HEK293 (cell line): ENCODE results near the gene AGTPBP1.

ENCODE experiments used
- CTCF ChIA-PET: fragments of 350-600 bp; formaldehyde crosslinking; extraction: SDS; loops from one replicate; lab custom pipeline; 2021; ENCODE audit warnings: antibody characterized with exemption; lab: Yijun Ruan, JAX
- POLR2A ChIA-PET: fragments of 300-600 bp; formaldehyde crosslinking; extraction: SDS; loops from one replicate; lab custom pipeline; 2020; ENCODE audit warnings: antibody characterized with exemption, inconsistent platforms; lab: Yijun Ruan, JAX
- H3K27ac ChIP-seq: fragments of 200-500 bp; sonication (Bioruptor generic); 2 replicates; pipeline ENCODE4 v1.5.1; 2014; ENCODE audit warnings: low read depth, low read length, control low read depth, inconsistent platforms; ENCODE audit errors: extremely low read depth
- H3K36me3 ChIP-seq, 2 experiments: fragments of 200-500 bp in 1 of 2; sonication (Bioruptor generic) in 1 of 2; 1 replicate in 1 of 2; 2 replicates in 1 of 2; pipeline ENCODE4 v1.5.1; 2014 to 2017; ENCODE audit warnings: inconsistent platforms in 2 of 2, low read length in 2 of 2; ENCODE audit not compliant: control insufficient read depth in 2 of 2, insufficient read depth in 1 of 2
- H3K4me1 ChIP-seq: fragments of 200-500 bp; sonication (Bioruptor generic); 2 replicates; pipeline ENCODE4 v1.5.1; 2014; ENCODE audit warnings: mild to moderate bottlenecking, low read length, inconsistent platforms; ENCODE audit not compliant: control insufficient read depth, insufficient read depth
- H3K4me3 ChIP-seq: 2 replicates; pipeline ENCODE4 v1.5.1; 2011; ENCODE audit warnings: low read depth, mild to moderate bottlenecking, control low read depth, low read length, moderate library complexity
- H3K9me3 ChIP-seq: fragments of 200-500 bp; sonication (Bioruptor generic); 2 replicates; pipeline ENCODE4 v1.5.1; 2014; ENCODE audit warnings: low read depth, low read length, inconsistent platforms; ENCODE audit not compliant: control insufficient read depth, insufficient read depth
- KLF9 ChIP-seq: fragments of 450-650 bp; formaldehyde crosslinking; IDR thresholded peaks from 2 replicates; pipeline ENCODE4 v1.5.1; 2016; ENCODE audit warnings: missing biosample characterization, missing genetic modification characterization, low read depth
- MZF1 ChIP-seq: fragments of 450-650 bp; formaldehyde crosslinking; IDR thresholded peaks from 2 replicates; pipeline ENCODE4 v1.5.1; 2017; ENCODE audit warnings: missing biosample characterization, missing genetic modification characterization, borderline replicate concordance
- TSHZ1 ChIP-seq: fragments of 450-650 bp; formaldehyde crosslinking; IDR thresholded peaks from 2 replicates; pipeline ENCODE4 v1.5.1; 2016; ENCODE audit warnings: missing biosample characterization, missing genetic modification characterization, borderline replicate concordance
- YY1 ChIP-seq: fragments of 450-650 bp; formaldehyde crosslinking; IDR thresholded peaks from 2 replicates; pipeline ENCODE4 v1.5.1; 2018; ENCODE audit warnings: missing biosample characterization, missing genetic modification characterization
- YY2 ChIP-seq: fragments of 450-650 bp; formaldehyde crosslinking; IDR thresholded peaks from 2 replicates; pipeline ENCODE4 v1.5.1; 2016; ENCODE audit warnings: missing biosample characterization, missing genetic modification characterization
- ZBTB1 ChIP-seq: fragments of 450-650 bp; formaldehyde crosslinking; IDR thresholded peaks from 2 replicates; pipeline ENCODE4 v1.5.1; 2016; ENCODE audit warnings: missing biosample characterization, missing genetic modification characterization
- ZBTB48 ChIP-seq: fragments of 450-650 bp; formaldehyde crosslinking; IDR thresholded peaks from 2 replicates; pipeline ENCODE4 v1.5.1; 2016; ENCODE audit warnings: missing biosample characterization, missing genetic modification characterization
- ZBTB8A ChIP-seq: fragments of 450-650 bp; formaldehyde crosslinking; IDR thresholded peaks from 2 replicates; pipeline ENCODE4 v1.5.1; 2016; ENCODE audit warnings: missing biosample characterization, missing genetic modification characterization
- ZFHX2 ChIP-seq: fragments of 450-650 bp; formaldehyde crosslinking; conservative IDR thresholded peaks from 2 replicates; pipeline ENCODE4 v1.5.1; 2016; ENCODE audit warnings: missing biosample characterization, missing genetic modification characterization
- ZFP41 ChIP-seq: fragments of 450-650 bp; formaldehyde crosslinking; IDR thresholded peaks from 2 replicates; pipeline ENCODE4 v1.5.1; 2016; ENCODE audit warnings: missing biosample characterization, missing genetic modification characterization, borderline replicate concordance
- ZFP69B ChIP-seq: fragments of 450-650 bp; formaldehyde crosslinking; IDR thresholded peaks from 2 replicates; pipeline ENCODE4 v1.5.1; 2016; ENCODE audit warnings: missing biosample characterization, missing genetic modification characterization
- ZNF138 ChIP-seq: fragments of 450-650 bp; formaldehyde crosslinking; IDR thresholded peaks from 2 replicates; pipeline ENCODE4 v1.5.1; 2016; ENCODE audit warnings: missing biosample characterization, missing genetic modification characterization, borderline replicate concordance
- ZNF157 ChIP-seq: fragments of 450-650 bp; formaldehyde crosslinking; IDR thresholded peaks from 2 replicates; pipeline ENCODE4 v1.5.1; 2016; ENCODE audit warnings: missing biosample characterization, missing genetic modification characterization
- ZNF211 ChIP-seq: fragments of 450-650 bp; formaldehyde crosslinking; IDR thresholded peaks from 2 replicates; pipeline ENCODE4 v1.5.1; 2016; ENCODE audit warnings: low read depth, missing biosample characterization, missing genetic modification characterization
- ZNF221 ChIP-seq: fragments of 450-650 bp; formaldehyde crosslinking; IDR thresholded peaks from 2 replicates; pipeline ENCODE4 v1.5.1; 2017; ENCODE audit warnings: missing biosample characterization, missing genetic modification characterization, borderline replicate concordance
- ZNF239 ChIP-seq: fragments of 450-650 bp; formaldehyde crosslinking; IDR thresholded peaks from 2 replicates; pipeline ENCODE4 v1.5.1; 2016; ENCODE audit warnings: missing biosample characterization, missing genetic modification characterization
- ZNF24 ChIP-seq: fragments of 450-650 bp; formaldehyde crosslinking; IDR thresholded peaks from 2 replicates; pipeline ENCODE4 v1.5.1; 2016; ENCODE audit warnings: missing biosample characterization, missing genetic modification characterization
- ZNF37A ChIP-seq: fragments of 450-650 bp; IDR thresholded peaks from 2 replicates; pipeline ENCODE4 v1.5.1; 2018; ENCODE audit warnings: missing biosample characterization, missing genetic modification characterization
- ZNF416 ChIP-seq: fragments of 450-650 bp; formaldehyde crosslinking; IDR thresholded peaks from 2 replicates; pipeline ENCODE4 v1.5.1; 2016; ENCODE audit warnings: missing biosample characterization, missing genetic modification characterization
- ZNF549 ChIP-seq: fragments of 450-650 bp; IDR thresholded peaks from 2 replicates; pipeline ENCODE4 v1.5.1; 2018; ENCODE audit warnings: missing biosample characterization, missing genetic modification characterization, mild to moderate bottlenecking, inconsistent platforms, moderate library complexity
- ZNF600 ChIP-seq: fragments of 450-650 bp; formaldehyde crosslinking; IDR thresholded peaks from 2 replicates; pipeline ENCODE4 v1.5.1; 2016; ENCODE audit warnings: missing biosample characterization, missing genetic modification characterization
- ZNF623 ChIP-seq: fragments of 450-650 bp; formaldehyde crosslinking; IDR thresholded peaks from 2 replicates; pipeline ENCODE4 v1.5.1; 2016; ENCODE audit warnings: missing biosample characterization, missing genetic modification characterization
- ZNF664 ChIP-seq: fragments of 450-650 bp; formaldehyde crosslinking; IDR thresholded peaks from 2 replicates; pipeline ENCODE4 v1.5.1; 2016; ENCODE audit warnings: missing biosample characterization, missing genetic modification characterization
- TF ChIP-seq, protein P1 (sequence below): fragments of 450-650 bp; formaldehyde crosslinking; IDR thresholded peaks from 2 replicates; pipeline ENCODE4 v1.5.1; 2016; ENCODE audit warnings: missing biosample characterization, missing genetic modification characterization

Gene AGTPBP1

DNA sequence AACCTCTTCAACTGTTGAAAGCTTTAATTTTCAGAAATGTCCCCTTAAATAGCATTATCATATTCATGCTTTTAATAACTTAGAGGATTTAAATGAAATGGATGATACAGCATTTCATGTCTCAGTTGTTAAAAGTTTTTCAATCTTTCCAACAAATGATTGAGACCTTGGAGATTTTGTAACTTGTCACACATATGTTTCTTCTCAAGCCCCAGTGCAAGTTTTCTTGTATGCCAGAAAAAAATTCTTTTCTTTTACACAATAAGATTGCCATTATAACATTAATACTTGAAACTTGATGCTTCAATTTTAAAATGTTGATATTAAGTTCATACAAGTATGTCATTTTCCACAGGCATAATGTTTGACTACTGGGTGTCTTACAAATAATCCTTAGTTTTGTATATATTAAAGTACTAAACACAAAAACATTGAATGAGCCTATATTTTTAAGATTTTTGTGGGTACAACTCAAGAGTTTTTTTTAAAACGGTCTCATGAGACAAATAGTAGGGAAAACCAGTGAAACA, 124.5 kb downstream of the AGTPBP1 start:
- ChIA-PET CTCF (interaction anchor here (0.6 kb wide), 1 partner anchor 1876 kb away, joined by 4 read pairs; no protein-coding TSS in a partner anchor), POLR2A (no interaction called here)
- H3K4me3 ChIP-seq = no peak overlapping the region
- no peak overlapping the region for H3K27ac ChIP-seq
- H3K36me3 ChIP-seq = no peaks in the 10 kb centered on the region
- H3K9me3 ChIP-seq = no peaks in the 10 kb centered on the region
- TF ChIP-seq ZNF211 (tag by site-specific recombination) = no peak
- TF ChIP-seq ZFP69B (tag by site-specific recombination) = no peak
- TF ChIP-seq ZNF416 = no peak
- TF ChIP-seq ZBTB1 (tag by site-specific recombination) = no peak
- TF ChIP-seq ZNF37A = no peak
- no peak for TF ChIP-seq ZNF239
- no peaks in the 10 kb centered on the region for H3K4me1 ChIP-seq

DNA sequence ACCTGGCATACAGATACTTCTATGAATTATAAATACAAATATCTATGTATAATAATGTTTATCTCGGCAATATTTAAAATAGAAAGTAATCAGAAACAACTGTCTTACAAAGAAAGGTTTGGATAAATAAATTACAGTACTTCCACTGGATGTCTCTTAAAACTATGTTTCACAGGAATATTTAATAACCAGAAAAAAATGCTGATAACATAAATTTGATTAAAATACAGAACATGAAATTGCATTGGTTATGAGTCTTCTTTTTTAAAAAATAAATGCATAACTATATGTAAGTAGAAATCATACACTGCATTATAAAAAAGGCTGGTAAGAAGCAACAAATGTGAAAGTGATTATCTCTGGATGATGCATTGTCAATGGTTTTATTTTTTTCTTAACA, 126.0 kb downstream of the AGTPBP1 start:
- TF ChIP-seq ZNF416 = no peak
- no peak for TF ChIP-seq ZNF157
- no peak for TF ChIP-seq ZNF600 (tag by site-specific recombination)
- TF ChIP-seq, protein P1, sequence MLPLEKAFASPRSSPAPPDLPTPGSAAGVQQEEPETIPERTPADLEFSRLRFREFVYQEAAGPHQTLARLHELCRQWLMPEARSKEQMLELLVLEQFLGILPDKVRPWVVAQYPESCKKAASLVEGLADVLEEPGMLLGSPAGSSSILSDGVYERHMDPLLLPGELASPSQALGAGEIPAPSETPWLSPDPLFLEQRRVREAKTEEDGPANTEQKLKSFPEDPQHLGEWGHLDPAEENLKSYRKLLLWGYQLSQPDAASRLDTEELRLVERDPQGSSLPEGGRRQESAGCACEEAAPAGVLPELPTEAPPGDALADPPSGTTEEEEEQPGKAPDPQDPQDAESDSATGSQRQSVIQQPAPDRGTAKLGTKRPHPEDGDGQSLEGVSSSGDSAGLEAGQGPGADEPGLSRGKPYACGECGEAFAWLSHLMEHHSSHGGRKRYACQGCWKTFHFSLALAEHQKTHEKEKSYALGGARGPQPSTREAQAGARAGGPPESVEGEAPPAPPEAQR (tag by site-specific recombination) = no peak
- no peak for TF ChIP-seq YY2
- no peak for TF ChIP-seq ZBTB8A
- no peak for TF ChIP-seq ZNF549
- TF ChIP-seq ZFP41 (tag by site-specific recombination) = no peak
- no peak for TF ChIP-seq ZBTB48
- no peak for TF ChIP-seq ZNF24
- TF ChIP-seq ZNF623 (tag by site-specific recombination) = no peak
- no peak for TF ChIP-seq TSHZ1 (tag by site-specific recombination)
- TF ChIP-seq ZNF138 (tag by site-specific recombination) = no peak
- TF ChIP-seq YY1 (tag by site-specific recombination) = no peak
- TF ChIP-seq ZNF221 (tag by site-specific recombination) = no peak
- TF ChIP-seq ZNF664 = no peak
- TF ChIP-seq MZF1 (tag by site-specific recombination) = no peak
- TF ChIP-seq ZFHX2 = no peak
- TF ChIP-seq KLF9 = no peak
- POLR2A ChIA-PET = no interaction called here
- Histone ChIP-seq H3K27ac (no peak overlapping the region), H3K36me3 (no peaks in the 10 kb centered on the region), H3K4me1 (no peaks in the 10 kb centered on the region), H3K9me3 (no peaks in the 10 kb centered on the region), H3K4me3 (no peak overlapping the region)
- CTCF ChIA-PET = no interaction called here
